IMR-90 (cell line): ENCODE measurements around the gene ACKR4. TPM values are rescaled to one million over a fixed set of nuclear protein-coding genes. Genes with fewer than 3 reads are reported as not detected.

Source experiments
- ATAC-seq: fragments of 200-7000 bp; cut with Tn5 transposase; 2 replicates; pipeline ENCODE4 v1.9.1; 2020; ENCODE audit warnings: low read depth, mild to moderate bottlenecking, moderate library complexity
- BruUV-seq: library from RNA; stranded (reverse); fragments of 400-500 nt; replicated peaks from 2 replicates; lab custom pipeline; 2021; lab: Mats Ljungman, UMichigan
- CTCF ChIA-PET: fragments of 300-600 bp; formaldehyde crosslinking; extraction: SDS; loops from one replicate; lab custom pipeline; 2021; ENCODE audit warnings: antibody characterized with exemption; lab: Yijun Ruan, JAX
- POLR2A ChIA-PET: fragments of 300-600 bp; sonication (Branson Sonifier 250); formaldehyde crosslinking; loops from one replicate; lab custom pipeline; 2022; ENCODE audit warnings: antibody characterized with exemption; ENCODE audit not compliant: unreplicated experiment; lab: Charles Lee
- DNase-seq: peaks from one replicate; pipeline ENCODE4 v3.0.0; 2013
- H2AFZ ChIP-seq: replicated peaks from 2 replicates; pipeline ENCODE3; 2013; ENCODE audit warnings: low read length, mild to moderate bottlenecking; ENCODE audit not compliant: poor library complexity
- H2AK5ac ChIP-seq: 2 replicates; pipeline ENCODE4 v1.6.1; 2013; ENCODE audit warnings: low read depth, low read length, inconsistent platforms
- H2AK9ac ChIP-seq: replicated peaks from 2 replicates; pipeline ENCODE3; 2013; ENCODE audit warnings: mild to moderate bottlenecking, low read depth, low read length, moderate library complexity; ENCODE audit not compliant: poor library complexity
- H2BK120ac ChIP-seq: 2 replicates; pipeline ENCODE4 v1.6.1; 2013; ENCODE audit warnings: low read depth, low read length, inconsistent platforms
- H2BK15ac ChIP-seq: 3 replicates; pipeline ENCODE4 v1.6.1; 2013; ENCODE audit warnings: low read depth, low read length, inconsistent platforms
- H2BK20ac ChIP-seq: 2 replicates; pipeline ENCODE4 v1.6.1; 2013; ENCODE audit warnings: low read depth, mild to moderate bottlenecking, inconsistent platforms, low read length, moderate library complexity
- H2BK5ac ChIP-seq: 2 replicates; pipeline ENCODE4 v1.6.1; 2013; ENCODE audit warnings: mild to moderate bottlenecking, low read depth, low read length, inconsistent platforms; ENCODE audit not compliant: poor library complexity, severe bottlenecking
- H3K14ac ChIP-seq: replicated peaks from 2 replicates; pipeline ENCODE4 v1.6.1; 2013; ENCODE audit warnings: low read depth, low read length, inconsistent platforms
- H3K18ac ChIP-seq: 2 replicates; pipeline ENCODE4 v1.6.1; 2013; ENCODE audit warnings: low read depth, low read length, control low read depth
- H3K23ac ChIP-seq: 2 replicates; pipeline ENCODE4 v1.6.1; 2013; ENCODE audit warnings: low read depth, low read length, inconsistent platforms
- H3K27ac ChIP-seq: 2 replicates; pipeline ENCODE4 v1.5.1; 2013; ENCODE audit warnings: mild to moderate bottlenecking, control low read depth, low read length; ENCODE audit not compliant: insufficient read depth
- H3K27me3 ChIP-seq: 2 replicates; pipeline ENCODE4 v1.6.1; 2013; ENCODE audit warnings: low read length; ENCODE audit not compliant: control insufficient read depth, insufficient read depth
- H3K36me3 ChIP-seq: 2 replicates; pipeline ENCODE4 v1.6.1; 2013; ENCODE audit warnings: low read length, mixed read lengths; ENCODE audit not compliant: control insufficient read depth, insufficient read depth
- H3K4ac ChIP-seq: 2 replicates; pipeline ENCODE4 v1.6.1; 2013; ENCODE audit warnings: low read depth, low read length, inconsistent platforms
- H3K4me1 ChIP-seq: 2 replicates; pipeline ENCODE4 v1.6.1; 2013; ENCODE audit warnings: low read length, mixed read lengths; ENCODE audit not compliant: control insufficient read depth, insufficient read depth
- H3K4me2 ChIP-seq: 2 replicates; pipeline ENCODE4 v1.6.1; 2013; ENCODE audit warnings: low read depth, mild to moderate bottlenecking, control low read depth, low read length, moderate library complexity
- H3K4me3 ChIP-seq: 2 replicates; pipeline ENCODE4 v1.5.1; 2013; ENCODE audit warnings: low read depth, mild to moderate bottlenecking, control low read depth, low read length, moderate library complexity; ENCODE audit not compliant: insufficient read depth
- H3K56ac ChIP-seq: 2 replicates; pipeline ENCODE4 v1.6.1; 2013; ENCODE audit warnings: low read length, inconsistent platforms; ENCODE audit not compliant: insufficient read depth; ENCODE audit errors: extremely low read depth
- H3K79me1 ChIP-seq, 2 experiments: 2 replicates each; pipeline ENCODE4 v1.6.1; 2013; ENCODE audit warnings: low read length in 2 of 2, inconsistent platforms in 1 of 2, low read depth in 1 of 2
- H3K9ac ChIP-seq: 2 replicates; pipeline ENCODE4 v1.6.1; 2013; ENCODE audit warnings: low read depth, low read length, control low read depth
- H3K9me1 ChIP-seq: 2 replicates; pipeline ENCODE4 v1.6.1; 2013; ENCODE audit warnings: low read length, inconsistent platforms; ENCODE audit not compliant: insufficient read depth
- H3K9me3 ChIP-seq: 2 replicates; pipeline ENCODE4 v1.6.1; 2013; ENCODE audit warnings: low read length; ENCODE audit not compliant: control insufficient read depth, insufficient read depth
- H4K20me1 ChIP-seq: 2 replicates; pipeline ENCODE4 v1.6.1; 2013; ENCODE audit warnings: low read length, inconsistent platforms; ENCODE audit not compliant: insufficient read depth
- H4K5ac ChIP-seq: 2 replicates; pipeline ENCODE4 v1.6.1; 2013; ENCODE audit warnings: mild to moderate bottlenecking, low read depth, low read length, control low read depth
- H4K8ac ChIP-seq, 2 experiments: 2 replicates each; pipeline ENCODE4 v1.6.1; 2013; ENCODE audit warnings: low read depth in 2 of 2, low read length in 2 of 2, control low read depth in 1 of 2, inconsistent platforms in 1 of 2
- H4K91ac ChIP-seq: 2 replicates; pipeline ENCODE4 v1.6.1; 2013; ENCODE audit warnings: low read depth, low read length, inconsistent platforms; ENCODE audit not compliant: insufficient read depth
- BHLHE40 ChIP-seq: fragments of 150-350 bp; IDR thresholded peaks from 2 replicates; pipeline ENCODE4 v1.6.1; 2016; ENCODE audit warnings: mild to moderate bottlenecking, low read depth, low read length
- CEBPB ChIP-seq: IDR thresholded peaks from 2 replicates; pipeline ENCODE4 v1.6.1; 2012; ENCODE audit warnings: low read depth, low read length, improper control_type of control experiment
- CHD1 ChIP-seq: IDR thresholded peaks from 2 replicates; pipeline ENCODE4 v1.6.1; 2012; ENCODE audit warnings: low read depth, low read length, improper control_type of control experiment
- CTCF ChIP-seq: conservative IDR thresholded peaks from 2 replicates; pipeline ENCODE4 v1.5.1; 2012; ENCODE audit warnings: mild to moderate bottlenecking, low read depth, low read length, improper control_type of control experiment
- FOS ChIP-seq: fragments of 150-350 bp; IDR thresholded peaks from 2 replicates; pipeline ENCODE4 v1.6.1; 2016; ENCODE audit warnings: low read depth, low read length
- MAFK ChIP-seq: IDR thresholded peaks from 2 replicates; pipeline ENCODE4 v1.6.1; 2012; ENCODE audit warnings: low read depth, low read length, improper control_type of control experiment
- MAZ ChIP-seq: IDR thresholded peaks from 2 replicates; pipeline ENCODE4 v1.6.1; 2012; ENCODE audit warnings: low read depth, mild to moderate bottlenecking, low read length, improper control_type of control experiment, moderate library complexity, borderline replicate concordance
- MXI1 ChIP-seq: IDR thresholded peaks from 2 replicates; pipeline ENCODE4 v1.6.1; 2012; ENCODE audit warnings: low read depth, mild to moderate bottlenecking, low read length, moderate library complexity, borderline replicate concordance
- NFE2L2 ChIP-seq: fragments of 150-350 bp; IDR thresholded peaks from 2 replicates; pipeline ENCODE4 v1.6.1; 2016; ENCODE audit warnings: low read depth, mild to moderate bottlenecking, low read length
- RCOR1 ChIP-seq: IDR thresholded peaks from 2 replicates; pipeline ENCODE4 v1.6.1; 2012; ENCODE audit warnings: mild to moderate bottlenecking, low read length, improper control_type of control experiment; ENCODE audit not compliant: insufficient replicate concordance
- RFX5 ChIP-seq: IDR thresholded peaks from 2 replicates; pipeline ENCODE4 v1.8.0; 2012; ENCODE audit warnings: low read depth, mild to moderate bottlenecking, low read length, moderate library complexity
- SMC3 ChIP-seq: fragments of 150-350 bp; IDR thresholded peaks from 2 replicates; pipeline ENCODE4 v1.6.1; 2016; ENCODE audit warnings: low read depth, mild to moderate bottlenecking, antibody characterized with exemption, low read length, moderate library complexity
- USF2 ChIP-seq: fragments of 150-350 bp; IDR thresholded peaks from 2 replicates; pipeline ENCODE4 v1.6.1; 2017; ENCODE audit warnings: mild to moderate bottlenecking, antibody characterized with exemption, low read length, low read depth
- WGBS, 2 experiments: methylation state at CpG; one replicate each; pipeline versions ENCODE4 v1.1.5 to v1.1.7; 2013; ENCODE audit warnings: missing lambda C conversion rate in 2 of 2; ENCODE audit not compliant: insufficient read length in 1 of 2; ENCODE audit errors: extremely low coverage in 2 of 2; 5-methylcytosine and 5-hydroxymethylcytosine counted together
- dilution Hi-C: fragments of 300-500 bp; cut with HindIII; formaldehyde crosslinking; loops from one replicate; pipeline ENCODE4 v1.14.3; 2018; ENCODE audit warnings: low sequenced_read_pairs; ENCODE audit not compliant: unreplicated experiment
- in situ Hi-C: fragments of 300-500 bp; cut with MboI; formaldehyde crosslinking; loops from 3 replicates; pipeline ENCODE4 v1.14.3; 2019; ENCODE audit warnings: low sequenced_read_pairs, inconsistent platforms, mixed read lengths
- intact Hi-C: fragments of 100-400 bp; cut with micrococcal nuclease; formaldehyde crosslinking; loops from 2 replicates; pipeline ENCODE4 v1.10.0; 2022
- polyA plus RNA-seq, 3 experiments: library from polyadenylated mRNA; depleted of rRNA; stranded (reverse); fragments of >200 nt; gene quantifications; 2 replicates each; pipeline ENCODE4 v1.2.3, GENCODE V29; 2012; ENCODE audit warnings: low replicate concordance in 1 of 3
- total RNA-seq: library from RNA; depleted of rRNA; stranded (reverse); fragments of >200 nt; gene quantifications from 2 replicates; pipeline ENCODE4 v1.2.3, GENCODE V29; 2012

Gene ACKR4
- total and polyA plus RNA-seq, 2 of the 4 experiments (the other 2 are of a cell fraction): 0.18 TPM; not detected in 1

GRCh38 chr3:132616780-132617179 lies 19.7 kb downstream of the ACKR4 start:
- ChIA-PET POLR2A (no interaction called here), CTCF (no interaction called here)
- H2AK5ac ChIP-seq: no peak overlapping the region
- H2AFZ ChIP-seq: no peak overlapping the region
- H4K5ac ChIP-seq: no peak overlapping the region
- DNase-seq (no peak), ATAC-seq (no peak)
- no peak overlapping the region for H2BK15ac ChIP-seq
- H4K20me1 ChIP-seq: no peaks in the 10 kb centered on the region
- H3K9ac ChIP-seq: no peak overlapping the region
- peaks cover 3% of the 10 kb centered on the region; the same call in 1 of the 2 replicates for H3K9me1 ChIP-seq
- H3K4ac ChIP-seq: no peak overlapping the region
- TF ChIP-seq CEBPB (no peak), FOS (no peak), SMC3 (no peak), CHD1 (no peak), RFX5 (no peak), CTCF (no peak), MXI1 (no peak), USF2 (no peak), MAZ (no peak), NFE2L2 (no peak), BHLHE40 (no peak), MAFK (no peak), RCOR1 (no peak)
- H3K56ac ChIP-seq: no peak overlapping the region
- H3K79me1 ChIP-seq: peaks cover 0 to 4% of the 10 kb centered on the region in 2 experiments; a peak in 2 of 4 replicates
- H2AK9ac ChIP-seq: no peak overlapping the region
- no peak overlapping the region for H2BK120ac ChIP-seq
- dilution Hi-C loops: no loop called here
- no peak overlapping the region for H4K8ac ChIP-seq
- H3K4me2 ChIP-seq: no peak overlapping the region
- no peak overlapping the region for H3K23ac ChIP-seq
- H3K18ac ChIP-seq: no peak overlapping the region
- no peak overlapping the region for H2BK20ac ChIP-seq
- in situ Hi-C loops: no loop called here
- no peak overlapping the region for H4K91ac ChIP-seq
- no peak overlapping the region for H3K4me3 ChIP-seq
- intact Hi-C loops: no loop called here
- H3K27ac ChIP-seq: no peak overlapping the region
- no peak overlapping the region for H2BK5ac ChIP-seq
- BruUV-seq: no TSS peak
- H3K4me1 ChIP-seq: peaks cover 5% of the 10 kb centered on the region
- H3K9me3 ChIP-seq: peaks cover 5% of the 10 kb centered on the region; the same call in 1 of the 2 replicates
- WGBS, 2 experiments: no CpG with 5 or more reads among the region's 1 CpG
- H3K36me3 ChIP-seq: no peaks in the 10 kb centered on the region; the same call in 1 of the 2 replicates
- no peak overlapping the region for H3K14ac ChIP-seq
- no peaks in the 10 kb centered on the region for H3K27me3 ChIP-seq
